ENCODE data around the gene CIITA.

The CIITA gene

DNA sequence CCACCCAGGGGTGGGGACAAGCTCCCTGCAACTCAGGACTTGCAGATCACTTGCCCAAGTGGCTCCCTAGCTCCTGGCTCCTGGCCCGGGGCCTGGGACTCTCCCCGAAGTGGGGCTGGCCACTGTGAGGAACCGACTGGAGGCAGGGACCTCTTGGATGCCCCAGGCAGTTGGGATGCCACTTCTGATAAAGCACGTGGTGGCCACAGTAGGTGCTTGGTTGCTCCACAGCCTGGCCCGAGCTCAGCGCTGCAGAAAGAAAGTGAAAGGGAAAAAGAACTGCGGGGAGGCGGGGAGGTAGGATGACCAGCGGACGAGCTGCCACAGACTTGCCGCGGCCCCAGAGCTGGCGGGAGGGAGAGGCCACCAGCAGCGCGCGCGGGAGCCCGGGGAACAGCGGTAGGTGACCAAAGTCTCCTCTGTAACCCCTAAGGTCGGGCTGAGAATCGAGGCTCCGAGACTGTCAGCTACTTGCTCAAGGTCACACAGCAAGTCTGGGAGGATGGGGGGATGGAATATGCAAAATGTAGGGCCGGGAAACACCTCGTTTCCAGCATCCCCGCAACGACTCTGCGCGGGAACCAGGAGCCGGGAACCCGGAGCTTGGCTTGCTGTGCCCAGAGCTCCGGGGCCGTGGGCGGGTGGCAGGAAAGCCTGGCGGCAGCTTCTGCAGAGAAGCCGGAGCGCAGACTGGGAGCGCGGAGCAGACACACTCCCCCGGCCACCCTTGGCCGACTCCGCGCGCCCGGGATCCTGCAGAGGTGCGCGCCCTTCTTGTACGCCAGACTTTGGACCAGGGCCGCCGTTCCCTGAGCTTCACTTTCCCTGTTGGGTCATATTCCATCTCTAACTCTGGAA lies 1.9 kb downstream of the CIITA start:
- DNase-seq (ENCODE audit: low spot score) = peak; percentile 39

DNA sequence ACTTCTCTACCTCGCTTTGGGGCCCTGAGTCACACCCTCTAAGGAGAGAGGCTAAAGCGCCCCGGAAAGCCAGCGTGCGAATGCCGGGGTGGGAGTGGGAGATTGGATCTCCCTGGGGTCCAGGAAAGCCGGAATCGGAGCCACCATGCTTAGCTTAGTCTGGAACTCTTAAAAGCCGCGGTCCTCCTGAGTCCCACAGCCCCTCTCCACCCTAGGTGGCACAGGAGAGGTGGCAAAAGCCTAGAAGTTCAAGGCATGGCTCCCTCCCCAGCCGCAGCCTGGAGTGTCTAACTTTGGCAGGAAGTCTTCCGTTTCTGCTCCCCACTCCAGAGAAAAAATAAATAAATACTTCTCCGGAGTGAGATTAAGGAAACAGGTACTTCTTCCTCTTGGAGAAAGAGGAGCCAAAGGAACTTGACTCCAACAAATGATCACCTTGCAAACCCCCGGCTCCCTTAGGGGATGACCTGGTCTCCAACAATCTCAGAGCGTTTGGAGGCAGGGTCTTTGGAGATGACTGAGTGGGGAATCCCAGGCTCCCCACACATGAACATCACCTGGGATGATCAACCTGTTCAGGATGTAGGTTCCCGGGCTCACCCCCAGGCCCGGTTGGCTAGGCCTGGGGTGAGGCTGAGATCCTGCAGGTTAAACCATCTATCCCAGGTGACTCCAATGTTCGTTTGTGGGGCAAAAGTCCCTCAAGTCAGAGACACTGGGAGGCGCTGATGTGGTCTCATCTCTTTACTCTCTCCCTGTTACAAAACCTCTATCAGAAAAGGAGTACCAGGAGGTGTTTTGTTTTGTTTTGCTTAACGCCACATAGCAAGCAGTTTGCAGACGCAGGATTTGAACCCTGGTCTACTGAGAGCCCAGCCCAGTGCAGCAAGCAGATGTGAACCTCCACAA lies 2.9 kb downstream of the CIITA start:
- DNase-seq (ENCODE audit: low spot score) = no peak

DNA sequence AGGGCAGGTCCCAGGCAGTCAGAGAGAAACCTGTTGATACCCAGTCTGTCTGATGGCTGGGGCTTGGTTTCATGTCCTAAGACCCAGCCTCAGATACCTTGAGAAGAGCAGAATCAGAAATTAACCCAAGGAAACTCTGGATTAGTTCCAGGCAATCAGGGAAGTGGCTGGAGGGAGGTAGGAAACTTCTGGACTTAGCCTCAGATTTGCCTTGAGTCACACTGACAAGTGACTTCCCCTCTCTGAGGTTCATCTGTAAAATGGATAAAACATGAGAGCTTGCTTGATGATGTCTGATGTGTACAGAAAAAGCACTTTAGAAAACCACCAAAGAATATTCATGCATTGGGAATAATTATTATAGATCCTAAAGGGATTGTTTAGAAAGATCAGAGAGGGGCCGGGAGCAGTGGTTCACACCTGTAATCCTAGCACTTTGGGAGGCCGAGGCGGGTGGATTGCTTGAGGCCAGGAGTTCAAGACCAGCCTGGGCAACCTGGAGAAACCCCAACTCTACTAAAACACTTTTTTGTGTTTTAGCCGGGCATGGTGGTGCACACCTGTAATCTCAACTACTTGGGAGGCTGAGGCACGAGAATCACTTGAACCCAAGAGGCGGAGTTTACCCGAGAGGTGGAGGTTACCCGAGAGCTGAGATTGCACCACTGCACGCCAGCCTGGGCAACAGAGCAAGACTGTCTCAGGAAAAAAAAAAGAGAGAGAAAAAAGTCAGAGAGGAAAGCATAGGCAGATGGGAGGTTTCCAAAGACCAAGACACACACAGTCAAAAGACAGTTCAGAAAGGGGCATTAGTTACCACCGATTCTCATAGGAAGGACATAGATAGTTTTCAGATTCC lies 3.8 kb downstream of the CIITA start:
- DNase-seq (ENCODE audit: low spot score) = no peak

GRCh38 chr16:10881479-10882030 lies 4.6 kb downstream of the CIITA start:
- DNase-seq (ENCODE audit: low spot score) = no peak

GRCh38 chr16:10883004-10883403 lies 6.0 kb downstream of the CIITA start:
- peak; percentile 26 for DNase-seq (ENCODE audit: low spot score)

DNA sequence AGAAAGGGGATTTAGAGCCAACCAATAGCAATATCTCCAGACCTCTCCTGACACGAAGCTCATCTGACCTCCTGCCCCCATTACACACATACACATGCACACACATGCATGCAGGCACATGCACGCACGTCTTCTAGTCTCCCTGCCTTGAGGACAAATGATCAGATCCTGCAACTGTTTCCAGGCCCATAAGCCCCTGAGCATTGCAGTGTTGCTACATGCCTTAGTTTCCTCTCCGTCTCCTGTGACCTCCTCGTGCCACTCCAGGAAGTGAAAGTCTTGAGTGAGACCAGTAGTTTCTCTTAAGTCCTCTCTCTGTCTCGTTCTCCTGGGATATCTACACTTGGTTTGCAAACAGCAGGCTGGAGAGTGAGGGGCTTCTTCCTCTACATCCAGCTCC lies 8.2 kb downstream of the CIITA start:
- DNase-seq (ENCODE audit: low spot score) = no peak

DNA sequence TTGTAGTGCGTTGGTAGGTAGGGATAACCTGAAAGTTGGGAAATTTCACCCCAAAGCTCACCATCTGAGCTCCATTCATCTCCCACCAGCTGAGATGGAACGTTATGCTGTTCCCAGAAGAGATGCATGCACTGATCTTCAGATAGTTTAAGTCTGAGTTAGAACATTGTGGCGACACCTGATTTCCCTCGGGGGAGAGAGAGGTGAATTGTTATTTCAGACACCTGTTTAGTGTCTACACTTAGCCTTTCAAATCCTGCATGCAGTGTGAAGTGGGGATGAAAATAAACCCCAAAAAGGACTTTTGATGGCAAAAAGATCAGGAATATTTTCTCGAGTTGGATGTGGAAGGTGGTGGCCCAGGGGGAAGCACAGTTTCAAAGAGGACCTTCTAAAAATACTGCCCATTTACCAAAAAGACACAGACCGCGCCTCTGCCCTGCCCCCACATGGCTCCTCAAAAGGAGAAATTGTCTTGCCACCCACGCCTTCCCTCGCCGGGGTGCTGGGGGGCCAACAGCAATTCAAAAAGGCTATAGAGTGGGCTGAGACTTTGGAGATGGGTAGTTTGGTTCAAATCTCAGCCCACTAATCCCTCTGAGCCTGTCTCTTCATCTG lies 11.4 kb downstream of the CIITA start:
- DNase-seq (ENCODE audit: low spot score) = no peak

DNA sequence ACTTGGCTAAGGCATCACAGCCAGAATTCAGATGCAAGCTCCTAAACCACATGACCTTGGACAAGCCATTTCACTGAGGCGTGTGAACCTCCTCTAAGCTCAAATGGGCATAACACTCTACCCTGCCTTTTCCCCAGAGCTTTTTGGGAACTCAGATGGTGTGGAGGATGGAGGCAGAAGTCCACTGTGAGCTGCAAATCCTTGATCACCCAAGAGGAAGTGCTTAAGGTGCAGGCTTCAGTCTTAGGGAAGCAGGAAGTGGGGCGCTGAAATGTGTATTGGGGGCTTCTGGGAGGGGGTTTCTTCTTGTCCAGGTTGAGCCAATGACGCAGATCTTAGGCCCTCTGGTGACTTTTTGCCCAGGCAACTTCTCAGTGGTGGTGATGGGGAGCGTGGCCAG lies 12.9 kb downstream of the CIITA start:
- no peak for DNase-seq (ENCODE audit: low spot score)

DNA sequence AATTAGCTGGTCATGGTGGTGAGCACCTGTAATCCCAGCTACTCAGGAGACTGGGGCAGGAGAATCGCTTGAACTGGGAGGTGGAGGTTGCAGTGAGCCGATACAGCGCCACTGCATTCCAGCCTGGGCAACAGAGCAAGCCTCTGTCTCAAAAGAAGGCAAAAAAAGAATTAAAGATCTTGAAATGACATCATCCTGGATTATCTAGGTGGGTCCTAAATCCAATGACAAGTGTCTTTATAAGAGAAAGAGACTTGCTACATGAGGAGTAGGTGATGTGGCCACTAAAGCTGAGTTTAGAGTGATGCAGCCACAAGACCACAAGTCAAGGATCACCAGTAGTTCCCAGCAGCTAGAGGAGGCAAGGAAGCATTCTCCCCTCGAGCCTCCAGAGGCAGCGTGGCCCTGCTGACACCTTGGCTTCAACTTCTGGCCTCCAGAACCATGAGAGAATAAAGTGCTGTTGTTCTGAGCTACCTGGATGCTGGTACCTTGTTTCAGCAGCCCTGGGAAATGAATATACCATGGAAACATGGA lies 15.8 kb downstream of the CIITA start:
- no peak for DNase-seq (ENCODE audit: low spot score)

- peak; percentile 26 for DNase-seq (ENCODE audit: low spot score)
Measured at GRCh38 chr16:10895053-10895946, 18.3 kb downstream of the CIITA start.

DNA sequence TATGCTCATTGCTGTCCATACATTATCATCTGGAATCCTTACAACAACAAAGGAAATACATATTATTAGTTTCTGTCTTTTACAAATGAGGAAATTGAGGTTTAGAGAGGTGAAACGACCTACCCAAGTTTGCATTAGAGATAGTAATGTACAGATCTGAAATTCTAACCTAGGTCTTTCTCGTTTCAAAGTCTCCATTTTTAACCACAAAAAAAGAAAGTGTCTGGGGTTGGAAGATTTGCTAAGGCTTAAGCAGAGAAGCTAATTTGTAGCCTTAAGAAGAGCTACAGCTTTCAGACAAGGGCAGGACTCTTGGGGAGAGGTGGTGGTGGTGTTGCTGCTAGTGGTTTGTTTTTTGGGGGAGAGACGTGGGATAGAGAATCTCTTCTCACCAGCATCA lies 19.2 kb downstream of the CIITA start:
- no peak for DNase-seq (ENCODE audit: low spot score)

- DNase-seq (ENCODE audit: low spot score) = no peak
Measured at GRCh38 chr16:10896723-10897122, 19.7 kb downstream of the CIITA start.

DNA sequence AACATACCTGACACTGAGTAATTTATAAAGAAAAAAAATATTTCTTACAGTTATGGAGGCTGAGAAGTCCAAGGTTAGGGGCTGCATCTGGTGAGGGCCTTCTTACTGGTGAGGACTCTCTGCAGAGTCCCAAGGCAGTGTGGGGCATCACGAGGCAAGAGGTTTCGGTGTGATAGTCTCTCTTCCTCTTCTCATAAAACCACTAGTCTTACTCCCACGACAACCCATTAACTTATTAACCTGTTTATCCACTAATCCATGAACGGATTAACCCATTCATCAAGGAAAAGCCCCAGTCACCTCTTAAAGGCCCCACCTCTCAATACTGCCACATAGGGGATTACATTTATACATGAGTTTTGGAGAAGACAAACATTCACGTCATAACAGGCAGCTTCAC lies 20.1 kb downstream of the CIITA start:
- DNase-seq (ENCODE audit: low spot score) = no peak

GRCh38 chr16:10902999-10903398 lies 26.0 kb downstream of the CIITA start:
- no peak for DNase-seq (ENCODE audit: low spot score)

DNA sequence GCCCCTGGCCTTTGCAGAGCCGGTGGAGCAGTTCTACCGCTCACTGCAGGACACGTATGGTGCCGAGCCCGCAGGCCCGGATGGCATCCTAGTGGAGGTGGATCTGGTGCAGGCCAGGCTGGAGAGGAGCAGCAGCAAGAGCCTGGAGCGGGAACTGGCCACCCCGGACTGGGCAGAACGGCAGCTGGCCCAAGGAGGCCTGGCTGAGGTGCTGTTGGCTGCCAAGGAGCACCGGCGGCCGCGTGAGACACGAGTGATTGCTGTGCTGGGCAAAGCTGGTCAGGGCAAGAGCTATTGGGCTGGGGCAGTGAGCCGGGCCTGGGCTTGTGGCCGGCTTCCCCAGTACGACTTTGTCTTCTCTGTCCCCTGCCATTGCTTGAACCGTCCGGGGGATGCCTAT lies 29.5 kb downstream of the CIITA start:
- no peak for DNase-seq (ENCODE audit: low spot score)

GRCh38 chr16:10906914-10907756 lies 30.1 kb downstream of the CIITA start:
- no peak for DNase-seq (ENCODE audit: low spot score)

- no peak for DNase-seq (ENCODE audit: low spot score)
Measured at GRCh38 chr16:10907757-10908045, 30.7 kb downstream of the CIITA start.

DNA sequence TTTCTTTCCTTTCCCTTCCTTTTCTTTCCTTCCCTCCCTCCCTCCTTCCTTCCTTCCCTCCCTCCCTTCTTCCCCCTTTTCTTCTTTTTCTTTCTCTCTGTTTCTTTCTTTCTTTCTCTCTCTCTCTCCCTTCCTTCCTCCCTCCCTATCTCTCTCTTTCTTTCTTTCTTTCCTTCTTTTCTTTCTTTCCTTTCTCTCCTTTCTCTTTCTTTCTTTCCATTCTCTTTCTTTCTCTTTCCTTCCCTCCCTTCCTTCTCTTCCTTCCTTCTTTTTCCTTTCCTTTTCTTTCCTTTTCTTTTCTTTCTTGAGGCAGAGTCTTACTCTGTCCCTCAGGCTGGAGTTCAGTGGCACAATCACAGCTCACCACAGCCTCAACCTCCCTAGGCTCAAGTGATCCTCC lies 34.3 kb downstream of the CIITA start:
- DNase-seq (ENCODE audit: low spot score) = no peak

GRCh38 chr16:10916534-10916933 lies 39.5 kb downstream of the CIITA start:
- DNase-seq (ENCODE audit: low spot score) = no peak

All from kidney tubule cell (primary cell).